CD4-positive, alpha-beta T cell treated with Interferon alpha-2 for 1 hour (primary cell): Measurements from ENCODE around the gene STUB1.

Experiments
- DNase-seq, 2 donors: peaks; one replicate each; pipeline ENCODE4 v3.0.0-alpha.2; 2020 to 2022

Gene STUB1

DNA sequence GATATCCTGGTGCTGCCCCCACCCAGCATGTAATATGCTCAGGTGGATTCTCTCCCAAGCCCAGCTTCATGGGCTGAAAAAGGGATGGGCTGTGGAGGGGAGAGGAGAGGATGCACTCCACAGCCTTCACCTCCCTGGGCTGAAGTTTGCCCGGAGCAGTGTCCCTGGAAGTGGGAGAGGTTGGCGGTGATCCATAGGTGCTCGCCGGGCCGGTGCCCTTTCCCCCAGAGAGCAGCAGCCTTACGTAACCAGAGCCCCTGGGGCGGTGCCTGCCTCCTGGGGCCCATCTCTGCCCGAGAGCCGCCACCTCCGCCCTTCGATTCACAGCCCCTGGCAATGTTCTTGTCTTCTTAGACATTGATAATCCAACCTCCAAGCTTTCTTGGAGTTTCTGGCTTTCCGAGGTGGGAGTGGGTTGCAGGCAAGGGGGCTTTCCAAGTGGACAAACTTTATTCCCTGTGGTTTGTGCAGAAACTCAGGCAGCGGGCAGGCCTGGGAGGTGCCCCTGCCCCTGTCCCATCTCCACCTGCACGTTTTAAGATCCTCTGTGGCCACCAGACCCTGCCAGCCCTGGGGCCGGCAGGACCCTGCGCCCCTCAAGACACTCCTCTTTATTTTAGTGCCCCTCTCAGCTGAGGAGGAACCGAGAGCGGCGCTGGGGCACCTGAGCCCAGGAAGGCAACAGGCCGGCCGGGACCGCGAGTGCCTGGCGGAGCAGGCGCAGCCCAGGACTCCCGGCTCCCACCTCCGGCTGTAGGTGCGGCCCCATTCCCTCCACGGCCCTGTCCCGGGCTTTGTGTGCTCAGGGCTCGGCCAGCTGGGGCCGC, 34.1 kb upstream of the STUB1 start:
- DNase-seq: no peak

DNA sequence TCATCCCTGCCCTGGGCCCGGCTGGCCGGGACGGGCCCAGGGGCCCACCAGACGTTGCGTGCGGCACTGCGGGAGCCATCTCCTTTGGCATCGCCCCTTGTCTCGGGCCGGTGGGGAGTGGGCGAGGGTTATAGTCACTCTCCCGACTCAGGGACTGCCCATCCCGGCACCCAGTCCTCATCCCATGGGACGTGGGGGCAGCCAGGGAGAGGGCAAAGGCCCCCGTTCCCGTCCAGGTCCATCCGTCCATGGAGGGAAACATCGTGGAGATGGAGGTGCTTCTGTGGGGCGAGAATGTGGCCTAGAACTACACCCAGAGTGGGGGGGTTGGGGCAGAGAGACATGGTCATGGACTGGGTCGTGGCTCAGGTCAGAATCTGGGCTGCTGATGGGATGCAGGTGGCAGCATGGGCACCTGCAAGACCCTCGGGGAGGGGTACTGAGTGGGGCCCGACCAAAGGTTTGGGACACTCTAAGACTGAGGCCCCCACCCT, 33.5 kb upstream of the STUB1 start:
- DNase-seq: no peak

DNA sequence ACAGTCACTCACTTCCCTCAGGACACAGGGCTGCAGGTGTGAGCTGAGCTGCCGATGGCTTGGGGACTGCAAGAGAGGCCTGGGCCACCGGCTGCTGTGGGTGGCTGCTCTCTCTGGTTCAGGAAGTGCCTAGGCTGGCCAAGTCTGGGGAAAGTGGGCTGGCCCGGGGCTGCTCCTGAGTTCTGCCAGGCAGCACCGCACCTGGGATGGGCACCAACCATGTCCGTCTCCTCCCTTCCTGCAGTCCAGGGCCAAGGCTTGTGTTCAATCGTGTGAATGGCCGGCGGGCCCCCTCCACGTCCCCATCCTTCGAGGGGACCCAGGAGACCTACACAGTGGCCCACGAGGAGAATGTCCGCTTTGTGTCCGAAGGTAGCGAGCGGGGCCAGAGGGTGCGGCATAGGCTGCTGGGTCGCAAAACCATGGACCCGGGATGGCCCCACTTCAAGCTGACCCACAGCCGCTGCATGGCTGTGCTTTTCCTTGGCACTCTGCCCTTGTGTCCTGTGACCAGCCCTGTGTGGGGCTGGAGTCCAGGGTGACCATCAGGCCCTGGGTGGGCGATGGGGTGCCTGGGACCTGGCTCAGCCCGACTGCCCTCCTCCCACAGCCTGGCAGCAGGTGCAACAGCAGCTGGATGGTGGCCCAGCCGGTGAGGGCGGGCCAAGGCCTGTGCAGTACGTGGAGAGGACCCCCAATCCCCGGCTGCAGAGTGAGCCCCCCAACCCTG, 32.9 kb upstream of the STUB1 start:
- no peak for DNase-seq

DNA sequence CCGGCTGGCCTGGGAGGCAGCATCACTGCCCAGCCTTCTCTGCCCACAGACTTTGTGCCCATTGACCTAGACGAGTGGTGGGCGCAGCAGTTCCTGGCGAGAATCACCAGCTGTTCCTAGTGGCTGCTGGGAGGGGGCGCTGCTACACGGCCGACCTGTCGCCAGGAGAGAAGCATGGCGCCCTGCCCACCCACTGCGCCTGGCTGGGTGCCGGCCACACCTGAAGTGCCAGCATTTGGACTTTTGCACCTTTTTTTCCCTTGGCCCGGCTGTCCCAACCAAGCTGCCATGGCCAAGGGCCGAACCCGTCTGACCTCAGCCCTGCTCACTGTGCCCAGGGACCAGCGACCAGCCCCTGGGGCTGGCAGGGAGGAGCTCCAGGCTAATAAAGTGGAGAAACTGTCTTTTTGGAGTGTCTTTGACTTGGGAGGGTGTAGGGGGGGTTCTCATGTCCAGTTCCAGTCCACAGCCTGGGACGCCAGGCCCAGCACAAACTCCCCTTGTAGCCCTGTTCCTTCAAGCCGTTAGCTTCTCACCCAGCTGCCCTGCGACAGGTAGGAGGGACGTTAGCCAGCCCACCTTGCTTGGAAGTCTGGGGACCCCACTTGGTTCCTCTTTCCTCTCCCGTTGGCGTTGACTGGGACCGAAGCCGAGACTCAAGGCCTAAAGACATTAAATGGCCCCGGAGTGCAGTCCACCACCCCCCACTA, 32.0 kb upstream of the STUB1 start:
- peak in 1 of 2 donors; percentile 40 for DNase-seq

DNA sequence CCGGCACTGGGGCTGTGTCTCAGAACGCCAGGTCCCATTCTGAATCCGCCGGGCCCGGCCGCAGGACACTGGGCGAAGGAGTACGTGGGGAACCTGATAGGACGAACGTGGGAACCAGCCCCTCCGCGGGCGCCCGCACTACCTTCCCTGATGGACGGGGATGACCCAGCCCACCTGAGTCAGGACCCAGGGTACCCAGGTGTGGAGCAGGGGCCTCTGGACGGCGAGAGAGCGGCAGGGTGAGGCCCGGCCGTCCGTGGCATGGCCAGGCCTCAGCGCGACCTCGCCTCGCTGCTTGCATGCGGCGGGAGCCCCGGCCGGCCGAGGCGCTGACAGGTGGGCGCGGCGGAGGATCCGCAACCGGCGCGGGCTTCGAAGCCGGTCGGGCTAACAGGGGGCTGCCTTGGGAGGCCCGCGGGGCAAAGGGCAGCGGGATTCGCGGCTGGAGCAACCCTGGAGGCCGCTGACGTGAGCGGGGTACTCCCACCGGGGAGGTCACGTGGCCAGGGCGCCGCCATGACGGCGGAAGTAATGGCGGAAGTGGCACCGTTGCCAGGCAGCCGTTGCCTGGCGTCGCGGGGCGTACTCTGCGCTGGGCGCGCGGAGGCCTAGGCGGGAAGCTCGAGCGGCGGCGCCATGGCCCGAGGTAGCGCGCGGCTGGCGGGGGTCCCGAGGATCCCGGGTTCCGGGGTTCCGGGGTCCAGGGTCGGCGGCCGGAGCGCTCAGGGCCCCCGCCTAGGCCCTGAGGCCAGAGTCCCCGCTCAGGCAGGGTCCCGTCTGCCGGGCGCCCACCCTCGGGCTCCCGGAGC, 31.2 kb upstream of the STUB1 start, which contains the start of gene WDR90:
WDR90 (plus strand) TSS at position 585 of the 809 bp plus-strand sequence; CDS start at position 637, 52 bp downstream.
- peak; percentile 86 to 91 for DNase-seq

DNA sequence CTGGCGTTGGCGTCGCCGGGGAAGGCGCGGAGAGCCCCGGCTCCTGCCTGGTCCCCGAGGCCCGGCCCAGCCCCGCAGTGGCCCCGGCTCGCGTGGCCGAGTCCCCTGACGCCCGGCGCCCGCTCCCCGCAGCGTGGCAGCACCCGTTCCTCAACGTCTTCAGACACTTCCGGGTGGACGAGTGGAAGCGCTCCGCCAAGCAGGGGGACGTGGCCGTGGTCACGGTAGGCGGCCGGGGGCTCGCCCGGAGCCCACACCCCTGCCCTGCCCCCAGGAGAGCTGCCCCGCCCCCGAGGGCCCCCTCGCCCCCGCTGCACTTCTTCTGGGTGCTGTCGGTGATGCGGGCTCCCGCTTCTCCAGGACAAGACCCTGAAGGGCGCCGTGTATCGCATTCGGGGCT, 30.6 kb upstream of the STUB1 start:
- DNase-seq: no peak

DNA sequence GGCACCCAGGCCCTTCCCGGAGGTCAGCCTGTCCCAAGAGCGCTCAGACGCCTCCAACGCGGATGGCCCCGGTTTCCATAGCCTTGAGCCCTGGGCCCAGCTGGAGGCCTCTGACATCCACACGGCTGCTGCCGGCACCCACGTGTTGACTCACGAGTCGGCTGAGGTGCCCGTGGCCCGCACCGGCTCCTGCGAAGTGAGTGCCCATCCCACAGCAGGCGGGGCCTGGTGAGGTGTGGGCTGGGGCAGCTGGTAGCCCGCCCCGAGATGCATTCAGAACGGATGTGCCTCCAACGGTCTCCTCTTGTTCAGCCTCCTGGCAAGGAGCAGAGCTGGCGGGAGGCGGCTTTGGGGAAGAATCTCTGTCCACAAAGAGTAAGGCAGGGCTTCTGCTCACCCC, 28.4 kb upstream of the STUB1 start:
- DNase-seq: no peak

DNA sequence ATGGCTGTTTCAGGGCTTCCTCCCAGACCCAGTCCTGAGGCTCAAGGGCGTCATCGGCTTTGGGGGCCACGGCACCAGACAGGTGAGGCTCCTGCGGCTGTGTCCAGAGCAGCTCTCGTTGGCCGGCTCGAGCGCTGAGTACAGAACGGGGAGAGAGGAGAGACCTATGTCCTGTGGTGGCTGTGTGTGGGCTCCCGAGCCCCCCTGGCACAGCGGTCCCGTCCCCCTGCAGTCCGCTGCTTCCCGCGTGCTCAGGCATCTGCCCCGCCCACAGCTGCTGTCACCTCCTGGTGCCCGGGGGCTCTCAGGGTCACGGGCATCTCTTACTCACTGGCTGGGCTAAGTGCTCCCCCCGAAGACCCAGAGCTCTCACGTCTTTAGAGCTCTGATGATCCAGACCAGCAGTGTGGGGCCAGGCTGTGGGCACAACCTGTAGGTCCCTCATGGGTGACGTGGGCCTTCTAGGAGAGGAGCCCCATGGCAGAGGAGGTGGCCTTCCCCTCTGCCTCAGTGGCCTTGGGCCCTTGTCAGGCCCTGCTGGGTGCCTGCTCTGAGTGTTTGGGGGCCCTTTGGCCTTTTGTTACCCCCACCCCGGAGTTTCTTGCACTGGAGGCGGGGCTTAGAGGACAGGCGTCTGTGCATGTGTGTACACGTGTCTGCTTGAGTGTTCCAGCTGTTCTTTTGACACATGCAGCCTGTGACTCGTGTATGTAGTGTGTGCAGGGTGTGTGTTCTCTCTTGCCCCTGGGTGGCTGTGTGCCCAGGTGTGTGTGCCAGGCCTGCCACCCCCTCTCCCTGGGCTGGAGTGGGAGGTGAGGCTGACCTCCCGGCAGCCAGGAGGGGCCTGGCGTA, 27.5 kb upstream of the STUB1 start:
- no peak for DNase-seq

DNA sequence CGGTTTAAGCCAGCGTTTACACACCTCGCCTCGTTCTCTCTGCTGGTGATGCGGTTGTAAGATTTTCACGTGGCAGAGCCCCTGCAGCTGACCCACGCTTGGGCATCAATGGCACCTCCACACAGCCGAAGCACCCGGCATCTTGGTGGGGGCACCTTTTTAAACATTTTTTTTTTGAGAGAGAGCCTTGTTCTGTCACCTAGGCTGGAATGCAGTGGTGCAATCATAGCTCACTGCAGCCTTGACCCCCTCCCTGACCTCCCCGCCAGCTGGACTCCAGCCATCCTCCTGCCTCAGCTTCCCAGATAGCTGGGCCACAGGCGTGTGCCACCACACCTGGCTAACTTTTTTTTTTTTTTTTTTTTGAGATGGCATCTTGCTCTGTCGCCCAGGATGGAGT, 26.2 kb upstream of the STUB1 start:
- no peak for DNase-seq

DNA sequence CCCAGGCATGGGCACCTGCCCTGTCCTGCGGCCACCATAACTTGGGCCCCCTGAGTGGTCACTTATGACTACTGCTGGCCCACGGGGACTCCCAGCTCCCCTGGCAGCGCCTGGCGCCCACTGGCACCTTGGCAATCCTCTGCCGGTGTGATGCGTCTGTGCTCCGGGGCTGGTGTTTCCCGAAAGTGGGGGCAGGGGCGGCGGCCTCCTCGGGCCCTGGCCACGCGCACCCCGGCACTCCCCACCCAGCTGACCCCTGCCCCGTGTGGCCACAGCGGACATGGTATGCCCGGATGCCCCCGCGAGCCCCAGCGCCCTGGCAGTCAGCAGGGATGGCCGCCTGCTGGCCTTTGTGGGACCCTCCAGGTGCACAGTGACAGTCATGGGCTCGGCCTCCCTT, 22.7 kb upstream of the STUB1 start:
- DNase-seq: no peak

DNA sequence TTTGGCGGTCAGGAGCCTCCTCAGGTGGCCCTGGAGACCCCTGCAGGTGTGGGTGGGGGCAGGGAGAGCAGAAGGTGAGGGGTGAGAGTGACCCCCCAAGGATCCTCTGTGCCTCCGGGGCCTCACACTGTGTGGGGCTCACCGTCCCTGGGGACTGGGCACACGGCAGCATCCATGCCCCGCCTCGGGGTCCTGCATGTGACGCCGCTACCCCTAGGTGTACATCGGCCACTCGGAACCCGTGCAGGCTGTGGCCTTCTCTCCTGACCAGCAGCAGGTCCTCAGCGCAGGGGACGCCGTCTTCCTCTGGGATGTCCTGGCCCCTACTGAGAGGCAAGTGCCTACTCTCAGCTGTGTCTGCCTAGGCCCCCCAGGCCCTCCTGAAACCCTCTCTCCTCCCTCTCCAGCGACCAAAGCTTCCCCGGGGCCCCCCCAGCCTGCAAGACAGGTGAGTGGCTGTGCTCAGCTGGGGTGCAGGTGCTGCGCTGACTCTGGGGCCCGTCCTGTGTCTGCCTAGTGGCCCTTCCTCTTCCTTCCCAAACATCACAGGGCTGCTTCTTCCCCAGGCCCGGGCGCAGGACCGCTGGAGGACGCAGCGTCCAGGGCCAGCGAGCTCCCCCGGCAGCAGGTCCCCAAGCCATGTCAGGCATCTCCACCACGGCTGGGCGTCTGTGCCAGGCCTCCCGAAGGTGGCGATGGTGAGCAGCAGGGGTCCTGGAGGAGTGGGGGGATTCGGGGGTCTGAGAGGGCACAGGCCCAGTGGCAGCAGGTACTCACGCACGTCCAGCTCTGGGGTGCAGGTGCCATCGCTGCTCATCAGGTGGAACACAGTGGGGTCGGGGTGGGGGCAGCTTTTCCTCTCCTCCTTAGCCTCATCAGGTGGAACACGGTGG, 21.3 kb upstream of the STUB1 start:
- DNase-seq: no peak

DNA sequence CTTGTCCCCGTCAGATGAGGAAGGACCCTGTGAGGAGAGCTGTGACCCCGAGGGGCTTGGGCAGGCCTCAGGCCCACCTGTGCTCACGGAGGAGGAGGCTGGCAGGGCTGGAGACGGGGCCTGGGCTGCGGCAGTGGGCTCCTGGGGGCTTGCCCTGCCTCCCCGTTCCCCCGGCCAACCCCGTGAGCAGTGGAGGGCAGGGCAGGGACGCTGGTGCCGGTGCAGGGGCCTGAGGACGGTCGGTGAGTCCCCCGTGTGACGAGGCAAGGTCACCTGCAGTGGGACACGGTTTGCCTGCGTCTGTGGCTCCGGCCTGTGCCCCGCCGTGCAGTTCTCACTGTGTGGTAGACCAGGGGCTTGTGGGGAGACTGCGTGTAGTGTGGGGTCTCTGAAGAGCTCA, 20.6 kb upstream of the STUB1 start:
- DNase-seq: no peak

DNA sequence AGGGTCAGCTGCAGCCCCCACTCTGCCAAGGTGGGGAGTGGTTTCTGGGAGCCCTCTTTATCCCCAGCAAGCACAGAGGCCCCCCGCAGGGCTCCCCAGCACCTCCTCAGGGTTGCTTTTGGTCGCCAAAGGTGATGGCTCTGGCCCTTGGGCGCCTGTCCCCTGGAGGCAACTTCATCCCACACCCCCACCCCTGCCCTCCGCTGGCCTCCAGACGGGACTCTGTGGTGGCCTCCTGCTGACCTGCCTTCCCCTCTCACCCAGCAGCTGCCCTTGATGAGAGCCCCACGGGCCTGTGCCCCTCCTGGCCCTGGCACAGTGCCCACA, 20.1 kb upstream of the STUB1 start:
- DNase-seq: no peak

DNA sequence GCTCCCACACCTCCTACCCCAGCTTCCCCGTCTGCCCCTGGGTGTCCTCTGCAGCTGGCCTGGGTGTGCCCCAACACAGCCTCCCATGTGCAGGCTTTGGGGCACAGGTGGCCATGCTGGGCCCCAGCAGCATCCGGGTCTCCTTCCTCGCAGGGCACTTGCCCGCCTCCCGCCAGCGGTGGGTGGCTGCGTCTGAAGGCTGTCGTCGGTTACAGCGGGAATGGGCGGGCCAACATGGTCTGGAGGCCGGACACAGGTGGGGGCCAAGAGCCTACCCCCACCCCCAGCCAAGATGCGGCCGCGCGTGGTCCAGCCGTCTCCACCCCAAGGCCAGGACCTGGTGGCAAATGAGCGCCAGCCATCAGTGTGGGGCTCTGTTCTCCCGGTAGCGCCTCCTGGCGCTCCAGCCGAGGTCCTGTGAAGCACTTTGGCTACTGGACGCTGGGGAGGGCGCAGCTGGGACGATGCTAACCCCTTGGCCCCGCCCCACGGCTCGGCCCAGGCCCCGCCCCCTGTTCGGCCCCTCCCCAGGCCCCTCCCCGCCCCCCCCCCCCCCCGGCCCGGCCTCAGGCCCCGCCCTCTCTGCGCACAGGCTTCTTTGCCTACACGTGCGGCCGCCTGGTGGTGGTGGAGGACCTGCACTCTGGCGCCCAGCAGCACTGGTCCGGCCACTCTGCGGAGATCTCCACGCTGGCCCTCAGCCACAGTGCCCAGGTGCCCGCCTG, 19.6 kb upstream of the STUB1 start:
- peak; percentile 72 to 78 for DNase-seq

DNA sequence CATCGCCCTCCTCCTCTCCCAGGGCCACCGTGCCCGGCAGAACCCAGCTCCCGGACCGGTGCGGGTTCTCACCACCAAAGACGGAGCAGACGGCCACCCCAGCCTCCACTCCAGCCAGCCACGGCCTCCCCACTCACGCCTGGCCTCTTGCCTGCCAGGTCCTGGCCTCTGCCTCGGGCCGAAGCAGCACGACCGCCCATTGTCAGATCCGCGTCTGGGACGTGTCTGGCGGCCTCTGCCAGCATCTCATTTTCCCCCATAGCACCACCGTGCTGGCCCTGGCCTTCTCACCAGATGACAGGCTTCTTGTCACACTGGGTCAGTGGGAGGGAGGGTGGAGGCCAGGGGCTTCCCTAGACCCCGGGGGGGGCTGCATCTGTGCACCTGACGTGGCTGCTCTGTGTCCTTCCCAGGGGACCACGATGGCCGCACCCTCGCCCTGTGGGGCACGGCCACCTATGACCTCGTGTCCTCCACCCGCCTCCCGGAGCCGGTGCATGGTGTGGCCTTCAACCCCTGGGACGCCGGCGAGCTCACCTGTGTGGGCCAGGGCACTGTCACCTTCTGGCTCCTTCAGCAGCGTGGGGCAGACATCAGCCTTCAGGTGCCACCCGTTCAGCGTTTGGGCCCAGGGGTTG, 18.9 kb upstream of the STUB1 start:
- no peak for DNase-seq

DNA sequence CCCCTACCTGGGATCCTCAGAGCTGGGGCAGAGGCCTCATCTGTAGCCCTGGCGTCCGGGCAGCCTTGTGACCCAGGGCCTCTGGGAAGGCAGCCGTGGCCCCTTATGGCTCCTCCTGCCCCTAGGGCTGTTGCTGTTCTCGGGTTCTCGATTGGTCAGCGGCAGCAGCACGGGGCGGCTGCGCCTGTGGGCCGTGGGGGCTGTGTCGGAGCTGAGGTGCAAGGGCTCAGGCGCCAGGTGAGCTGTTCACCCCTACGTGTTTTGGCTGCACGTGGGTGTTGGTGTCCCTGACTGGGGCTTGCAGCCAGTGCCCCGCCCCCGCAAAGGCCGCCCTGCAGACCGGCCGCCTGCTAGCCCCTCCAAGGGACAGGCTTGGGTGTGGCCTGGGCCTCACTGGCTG, 18.1 kb upstream of the STUB1 start:
- DNase-seq: no peak

DNA sequence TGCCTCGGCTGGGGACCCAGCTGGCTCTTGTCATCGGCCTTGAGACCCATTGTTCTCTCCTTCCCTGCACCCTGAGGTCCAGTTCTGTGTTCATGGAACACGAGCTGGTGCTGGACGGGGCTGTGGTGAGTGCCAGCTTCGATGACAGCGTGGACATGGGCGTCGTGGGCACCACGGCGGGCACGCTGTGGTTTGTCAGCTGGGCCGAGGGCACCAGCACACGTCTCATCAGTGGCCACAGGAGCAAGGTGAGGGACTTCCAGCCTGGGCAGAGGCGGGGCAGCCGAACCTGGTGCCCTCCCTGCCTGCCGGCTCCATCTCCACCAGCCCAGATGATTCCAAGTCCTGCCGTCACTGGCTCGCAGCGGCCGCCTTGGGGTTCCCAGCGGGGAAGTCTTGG, 17.6 kb upstream of the STUB1 start:
- no peak for DNase-seq

DNA sequence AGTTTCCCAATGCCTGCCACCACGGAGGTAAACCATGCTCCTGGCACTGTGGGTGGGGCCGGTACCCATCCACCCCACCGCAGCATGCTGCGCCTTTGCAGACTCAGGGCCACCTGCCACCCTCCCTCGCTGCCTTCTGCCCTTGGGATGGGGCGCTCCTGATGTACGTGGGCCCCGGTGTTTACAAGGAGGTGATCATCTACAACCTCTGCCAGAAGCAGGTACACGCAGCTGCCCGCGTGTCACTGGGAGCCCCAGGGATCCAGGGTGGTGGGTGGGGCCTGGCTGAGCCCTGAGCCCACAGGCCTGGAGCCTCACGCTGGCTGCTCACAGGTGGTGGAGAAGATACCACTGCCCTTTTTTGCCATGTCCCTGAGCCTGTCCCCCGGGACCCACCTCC, 13.6 kb upstream of the STUB1 start:
- no peak for DNase-seq

DNA sequence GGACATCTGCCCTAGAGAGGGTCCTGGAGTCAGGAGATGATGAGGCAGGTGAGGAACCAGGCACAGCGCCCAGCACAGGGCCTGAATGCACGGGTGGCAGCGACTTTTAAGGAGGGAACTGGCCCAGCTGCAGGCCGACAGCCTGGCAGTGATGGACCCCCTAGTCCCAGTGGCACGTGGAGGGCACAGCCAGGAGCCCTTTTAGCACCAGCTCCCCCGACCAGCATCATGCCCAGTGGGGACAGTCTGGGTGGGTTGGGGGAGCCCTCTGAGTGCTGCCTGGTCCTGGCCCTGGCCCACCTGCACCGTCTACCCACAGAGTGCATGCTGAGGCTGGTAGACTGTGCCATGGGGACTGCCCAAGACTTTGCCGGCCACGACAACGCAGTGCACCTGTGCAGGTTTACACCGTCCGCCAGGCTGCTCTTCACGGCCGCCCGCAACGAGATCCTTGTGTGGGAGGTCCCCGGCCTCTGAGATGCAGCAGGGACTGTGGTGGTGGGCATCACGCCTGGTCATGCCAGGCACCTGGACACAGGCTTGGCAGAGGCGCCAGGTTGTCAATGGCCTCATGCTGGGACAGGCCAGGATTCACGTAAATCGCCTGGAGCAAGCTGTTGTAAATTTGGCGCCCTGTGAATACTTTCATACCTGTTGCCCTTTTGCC, 13.0 kb upstream of the STUB1 start:
- no peak for DNase-seq
